IMR-90 (cell line): ENCODE results near the gene PINLYP.

Experiments used
- MXI1 ChIP-seq: IDR thresholded peaks from 2 replicates; pipeline ENCODE4 v1.6.1; 2012; ENCODE audit warnings: low read depth, mild to moderate bottlenecking, low read length, moderate library complexity, borderline replicate concordance
- NFE2L2 ChIP-seq: fragments of 150-350 bp; IDR thresholded peaks from 2 replicates; pipeline ENCODE4 v1.6.1; 2016; ENCODE audit warnings: low read depth, mild to moderate bottlenecking, low read length
- POLR2A ChIP-seq: IDR thresholded peaks from 2 replicates; pipeline ENCODE4 v1.6.1; 2012; ENCODE audit warnings: mild to moderate bottlenecking, low read depth, low read length
- RAD21 ChIP-seq: IDR thresholded peaks from 2 replicates; pipeline ENCODE4 v1.6.1; 2012; ENCODE audit warnings: low read length, improper control_type of control experiment
- RFX5 ChIP-seq: IDR thresholded peaks from 2 replicates; pipeline ENCODE4 v1.8.0; 2012; ENCODE audit warnings: low read depth, mild to moderate bottlenecking, low read length, moderate library complexity
- TF ChIP-seq, protein P1 (sequence below): fragments of 150-350 bp; IDR thresholded peaks from 2 replicates; pipeline ENCODE4 v1.6.1; 2016; ENCODE audit warnings: low read depth, mild to moderate bottlenecking, low read length, moderate library complexity, borderline replicate concordance
- TF ChIP-seq, protein P2 (sequence below): conservative IDR thresholded peaks from 2 replicates; pipeline ENCODE4 v1.5.1; 2012; ENCODE audit warnings: mild to moderate bottlenecking, low read depth, low read length, improper control_type of control experiment

DNA sequence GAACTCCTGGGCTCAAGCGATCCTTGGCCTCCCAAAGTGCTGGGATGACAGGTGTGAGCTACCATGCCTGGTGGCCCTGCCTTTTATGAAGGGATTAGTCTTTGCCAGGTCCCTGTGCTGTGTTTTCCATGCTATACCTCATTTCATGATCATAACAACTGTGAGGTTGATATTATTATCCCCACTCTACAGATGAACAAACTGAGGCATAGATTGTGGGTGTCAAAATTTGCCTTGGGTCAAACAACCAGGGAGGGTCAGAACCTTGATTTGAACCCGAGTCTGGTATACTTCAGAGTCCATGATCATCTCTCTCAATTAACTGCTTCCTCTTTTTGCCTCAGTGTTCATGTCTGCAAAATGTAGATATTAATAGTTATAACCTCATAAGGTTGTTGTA is 6.9 kb downstream of the PINLYP start:
- TF ChIP-seq MXI1 (no peak), POLR2A (no peak), RAD21 (no peak), NFE2L2 (no peak), RFX5 (no peak)
- TF ChIP-seq, protein P1, sequence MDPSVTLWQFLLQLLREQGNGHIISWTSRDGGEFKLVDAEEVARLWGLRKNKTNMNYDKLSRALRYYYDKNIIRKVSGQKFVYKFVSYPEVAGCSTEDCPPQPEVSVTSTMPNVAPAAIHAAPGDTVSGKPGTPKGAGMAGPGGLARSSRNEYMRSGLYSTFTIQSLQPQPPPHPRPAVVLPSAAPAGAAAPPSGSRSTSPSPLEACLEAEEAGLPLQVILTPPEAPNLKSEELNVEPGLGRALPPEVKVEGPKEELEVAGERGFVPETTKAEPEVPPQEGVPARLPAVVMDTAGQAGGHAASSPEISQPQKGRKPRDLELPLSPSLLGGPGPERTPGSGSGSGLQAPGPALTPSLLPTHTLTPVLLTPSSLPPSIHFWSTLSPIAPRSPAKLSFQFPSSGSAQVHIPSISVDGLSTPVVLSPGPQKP = no peak
- TF ChIP-seq, protein P2, sequence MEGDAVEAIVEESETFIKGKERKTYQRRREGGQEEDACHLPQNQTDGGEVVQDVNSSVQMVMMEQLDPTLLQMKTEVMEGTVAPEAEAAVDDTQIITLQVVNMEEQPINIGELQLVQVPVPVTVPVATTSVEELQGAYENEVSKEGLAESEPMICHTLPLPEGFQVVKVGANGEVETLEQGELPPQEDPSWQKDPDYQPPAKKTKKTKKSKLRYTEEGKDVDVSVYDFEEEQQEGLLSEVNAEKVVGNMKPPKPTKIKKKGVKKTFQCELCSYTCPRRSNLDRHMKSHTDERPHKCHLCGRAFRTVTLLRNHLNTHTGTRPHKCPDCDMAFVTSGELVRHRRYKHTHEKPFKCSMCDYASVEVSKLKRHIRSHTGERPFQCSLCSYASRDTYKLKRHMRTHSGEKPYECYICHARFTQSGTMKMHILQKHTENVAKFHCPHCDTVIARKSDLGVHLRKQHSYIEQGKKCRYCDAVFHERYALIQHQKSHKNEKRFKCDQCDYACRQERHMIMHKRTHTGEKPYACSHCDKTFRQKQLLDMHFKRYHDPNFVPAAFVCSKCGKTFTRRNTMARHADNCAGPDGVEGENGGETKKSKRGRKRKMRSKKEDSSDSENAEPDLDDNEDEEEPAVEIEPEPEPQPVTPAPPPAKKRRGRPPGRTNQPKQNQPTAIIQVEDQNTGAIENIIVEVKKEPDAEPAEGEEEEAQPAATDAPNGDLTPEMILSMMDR = no peak
